Measurements from ENCODE around the gene KIF16B. TPM values are rescaled to one million over a fixed set of nuclear protein-coding genes. Genes with fewer than 3 reads are reported as not detected.

KIF16B gene
- total RNA-seq, 1 experiment from 2014 or later: 18.0 TPM

DNA sequence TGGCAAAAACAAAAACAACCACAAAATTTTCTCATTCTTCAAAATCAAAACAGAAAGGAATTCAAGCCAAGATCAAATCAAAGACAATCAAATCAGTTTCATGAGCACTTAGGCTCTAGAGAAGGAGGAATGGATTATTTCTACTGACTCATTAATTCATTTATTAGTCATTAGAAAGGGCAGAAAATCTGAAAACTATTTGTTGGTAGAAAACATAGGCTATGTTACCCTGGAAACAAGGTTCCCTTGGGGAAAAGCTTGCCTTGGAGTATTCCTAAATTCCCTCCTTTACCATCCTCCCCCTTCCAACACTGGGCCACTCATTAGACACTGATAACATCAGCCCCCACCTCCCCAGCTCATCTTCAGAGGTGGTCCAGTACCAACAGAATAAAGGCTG lies 17.5 kb downstream of the KIF16B start:
- DNase-seq (ENCODE audit: extremely low read depth, low read depth): no peak

GRCh38 chr20:16554766-16555543 lies 18.3 kb downstream of the KIF16B start:
- DNase-seq (ENCODE audit: extremely low read depth, low read depth): no peak

DNA sequence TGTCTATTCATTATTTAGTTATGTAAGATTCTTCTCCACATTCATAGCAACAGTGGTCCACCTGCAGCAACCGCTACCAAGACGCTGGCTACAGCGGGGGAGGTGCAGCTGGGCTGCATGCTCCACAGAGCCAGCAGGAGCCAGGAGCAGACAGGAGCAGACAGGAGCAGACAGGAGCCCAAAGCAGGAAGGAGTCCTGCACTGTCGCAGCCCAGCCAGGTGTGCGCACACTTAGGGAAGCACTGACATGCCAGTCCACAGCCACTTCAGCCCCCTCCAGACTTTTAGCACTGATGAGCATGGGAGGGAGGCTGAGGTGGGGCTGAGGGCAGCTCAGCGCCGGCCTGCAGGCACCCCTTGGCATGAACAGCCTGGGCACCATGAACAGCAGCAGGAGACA lies 19.6 kb downstream of the KIF16B start:
- DNase-seq (ENCODE audit: extremely low read depth, low read depth): no peak

DNA sequence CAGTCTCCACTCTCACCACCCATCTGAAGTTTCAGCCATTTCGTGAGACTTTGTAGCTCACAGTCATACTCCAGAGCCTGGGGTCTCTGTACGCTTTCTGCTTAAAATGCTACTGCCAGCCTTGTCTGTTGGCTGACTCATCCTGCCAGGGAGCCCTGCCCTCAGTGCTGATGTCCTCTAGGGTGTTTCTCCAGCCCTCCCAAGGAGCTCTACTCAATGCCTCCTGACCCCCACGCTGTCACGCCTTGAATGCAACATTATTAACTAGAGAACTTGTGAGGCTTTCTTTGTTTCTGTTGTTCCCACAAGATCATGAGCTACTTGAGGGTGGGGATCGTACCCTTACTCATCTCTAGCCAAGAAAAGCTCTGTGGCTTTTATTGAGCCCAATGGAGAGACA lies 20.1 kb downstream of the KIF16B start:
- no peak for DNase-seq (ENCODE audit: extremely low read depth, low read depth)

- no peak for DNase-seq (ENCODE audit: extremely low read depth, low read depth)
Measured at GRCh38 chr20:16552015-16552414, 21.2 kb downstream of the KIF16B start.

DNA sequence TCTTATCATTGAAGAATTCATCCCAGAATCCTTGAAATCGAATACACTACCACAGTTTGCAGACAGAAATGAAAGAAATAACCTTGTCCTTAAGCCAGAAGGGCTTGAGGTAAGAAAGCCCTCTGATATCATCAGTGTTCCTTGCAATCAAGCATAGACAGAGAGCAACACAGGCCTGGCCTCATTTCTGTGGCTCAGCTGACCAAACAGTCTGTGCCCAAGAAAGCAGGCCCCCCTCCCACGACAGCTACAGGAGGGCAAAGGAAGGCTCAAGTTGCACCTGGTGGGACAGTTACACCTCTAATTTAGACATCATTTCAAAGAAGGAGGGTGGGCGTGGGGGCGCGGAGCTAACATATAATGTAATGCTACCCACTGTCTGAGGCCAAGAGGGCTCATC lies 21.6 kb downstream of the KIF16B start:
- no peak for DNase-seq (ENCODE audit: extremely low read depth, low read depth)

DNA sequence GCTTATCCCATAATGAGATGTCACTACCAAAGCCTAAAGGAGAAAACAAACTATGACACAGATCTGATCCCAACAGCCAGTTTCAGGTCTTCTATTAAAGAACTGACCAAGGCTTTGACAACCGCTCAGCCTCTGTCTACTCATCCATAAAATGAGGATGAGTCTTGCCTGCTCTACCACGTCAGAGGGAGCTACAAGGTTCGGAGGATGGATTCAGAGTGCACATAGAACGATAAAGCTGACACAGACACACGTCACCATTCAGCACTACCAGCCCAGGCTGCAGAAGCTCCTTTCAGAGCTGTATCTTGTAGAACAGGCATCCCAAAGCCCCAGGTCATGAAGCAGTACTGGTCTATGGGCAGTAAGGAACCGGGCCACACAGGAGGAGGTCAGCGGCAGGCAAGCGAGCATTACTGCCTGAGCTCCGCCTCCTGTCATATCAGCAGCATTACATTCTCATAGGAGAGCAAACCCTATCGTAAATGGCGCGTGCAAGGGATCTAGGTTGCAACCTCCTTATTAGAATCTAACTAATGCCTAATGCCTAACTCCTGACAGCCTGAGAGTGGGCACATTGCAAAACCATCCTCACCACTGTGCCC lies 25.1 kb downstream of the KIF16B start:
- no peak for DNase-seq (ENCODE audit: extremely low read depth, low read depth)

GRCh38 chr20:16544949-16545348 lies 28.3 kb downstream of the KIF16B start:
- no peak for DNase-seq (ENCODE audit: extremely low read depth, low read depth)

DNA sequence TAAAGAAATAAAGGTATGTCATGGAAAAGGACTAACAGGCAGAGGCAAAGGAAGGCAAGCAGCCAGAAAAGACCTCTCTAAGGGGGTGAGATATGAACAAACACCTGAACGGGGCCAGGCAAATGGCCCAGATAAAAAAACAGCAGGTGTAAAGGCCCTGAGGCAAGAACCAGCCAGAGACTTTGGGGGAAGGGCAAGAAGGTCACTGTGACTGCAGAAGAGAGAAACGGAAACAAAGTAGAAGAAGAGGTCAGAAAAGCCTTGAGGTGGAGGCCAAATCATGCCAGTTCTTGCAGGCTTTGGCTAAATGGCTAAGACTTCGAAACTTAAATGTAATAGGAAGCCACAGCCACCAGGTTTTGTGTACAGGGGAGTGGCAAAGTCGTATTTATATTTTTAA lies 30.8 kb downstream of the KIF16B start:
- no peak for DNase-seq (ENCODE audit: extremely low read depth, low read depth)

DNA sequence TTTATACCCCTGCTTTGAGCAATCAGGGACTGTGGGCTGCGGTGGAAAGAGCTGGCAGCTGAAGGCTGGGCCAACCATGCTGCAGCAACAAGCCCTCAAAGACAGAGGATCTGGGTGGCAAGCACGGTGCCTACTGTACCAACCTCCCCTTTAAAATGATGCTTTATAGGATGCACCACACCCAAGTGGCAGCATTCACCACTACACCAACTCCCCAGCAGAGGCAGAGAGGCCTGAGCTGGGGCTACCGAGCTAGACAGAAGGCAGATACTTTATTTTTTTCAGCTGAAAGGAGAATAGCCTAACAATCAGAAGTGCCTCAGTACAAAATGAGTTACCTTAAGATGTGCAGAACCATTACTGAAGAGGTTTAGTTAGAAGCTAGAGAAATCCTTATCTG lies 31.4 kb downstream of the KIF16B start:
- DNase-seq (ENCODE audit: extremely low read depth, low read depth): no peak

DNA sequence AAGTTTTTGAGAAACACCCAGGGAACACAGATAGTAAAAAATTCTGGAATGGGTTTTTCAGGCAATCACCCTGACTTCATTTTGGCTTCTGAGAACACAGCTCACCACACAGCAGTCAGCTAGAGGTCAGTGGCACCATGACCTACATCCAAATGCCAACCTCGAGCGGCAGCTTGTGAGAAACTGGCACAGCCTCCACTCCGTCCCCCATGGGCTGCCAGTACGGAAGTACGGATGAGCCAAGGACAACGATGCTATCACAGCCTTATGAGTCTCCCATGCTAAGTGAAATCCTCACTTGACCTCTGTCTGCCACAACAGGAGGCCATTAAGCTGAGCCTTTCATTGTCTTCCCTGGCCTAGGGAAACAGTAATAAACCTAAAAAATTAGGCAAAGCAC lies 32.0 kb downstream of the KIF16B start:
- DNase-seq (ENCODE audit: extremely low read depth, low read depth): no peak

- no peak for DNase-seq (ENCODE audit: extremely low read depth, low read depth)
Measured at GRCh38 chr20:16539280-16540021, 33.8 kb downstream of the KIF16B start.

DNA sequence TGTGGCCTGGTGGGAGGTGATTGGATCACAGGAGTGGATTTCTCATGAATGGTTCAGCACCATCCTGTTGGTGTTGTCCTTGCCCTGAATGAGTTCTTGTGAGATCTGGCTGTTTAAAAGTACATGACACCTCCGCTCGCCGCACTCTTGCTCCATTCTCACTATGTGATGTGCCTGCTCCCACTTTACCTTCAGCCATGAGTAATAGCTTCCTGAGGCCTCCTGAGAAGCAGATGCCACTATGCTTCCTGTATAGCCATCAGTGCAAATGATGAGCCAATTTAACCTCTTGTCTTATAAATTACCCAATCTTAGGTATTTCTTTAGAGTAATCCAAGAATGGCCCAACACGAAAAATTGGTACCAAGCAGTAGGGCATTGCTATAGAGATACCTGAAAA lies 34.5 kb downstream of the KIF16B start:
- no peak for DNase-seq (ENCODE audit: extremely low read depth, low read depth)

GRCh38 chr20:16537918-16538317 lies 35.3 kb downstream of the KIF16B start:
- DNase-seq (ENCODE audit: extremely low read depth, low read depth): no peak

- no peak for DNase-seq (ENCODE audit: extremely low read depth, low read depth)
Measured at GRCh38 chr20:16537025-16537665, 36.1 kb downstream of the KIF16B start.

- no peak for DNase-seq (ENCODE audit: extremely low read depth, low read depth)
Measured at GRCh38 chr20:16535277-16535676, 38.0 kb downstream of the KIF16B start.

DNA sequence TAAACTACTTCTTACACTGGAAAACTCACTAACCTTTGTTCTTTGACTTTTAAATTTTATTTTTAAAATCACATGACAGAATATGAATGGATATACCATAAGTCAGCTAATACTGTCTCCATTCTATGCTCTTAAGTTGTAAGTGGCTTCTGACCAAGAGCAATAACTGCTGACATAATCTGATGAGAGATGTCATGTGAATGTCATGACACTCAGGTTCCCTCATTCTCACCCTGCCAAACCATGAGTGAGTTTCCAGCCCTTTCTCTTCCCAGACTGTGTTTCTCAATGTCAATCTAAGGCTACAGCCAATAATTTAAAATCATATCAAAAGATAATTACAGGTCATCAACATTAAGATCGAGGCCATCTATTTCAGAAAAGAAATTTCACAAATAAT lies 39.7 kb downstream of the KIF16B start:
- no peak for DNase-seq (ENCODE audit: extremely low read depth, low read depth)

DNA sequence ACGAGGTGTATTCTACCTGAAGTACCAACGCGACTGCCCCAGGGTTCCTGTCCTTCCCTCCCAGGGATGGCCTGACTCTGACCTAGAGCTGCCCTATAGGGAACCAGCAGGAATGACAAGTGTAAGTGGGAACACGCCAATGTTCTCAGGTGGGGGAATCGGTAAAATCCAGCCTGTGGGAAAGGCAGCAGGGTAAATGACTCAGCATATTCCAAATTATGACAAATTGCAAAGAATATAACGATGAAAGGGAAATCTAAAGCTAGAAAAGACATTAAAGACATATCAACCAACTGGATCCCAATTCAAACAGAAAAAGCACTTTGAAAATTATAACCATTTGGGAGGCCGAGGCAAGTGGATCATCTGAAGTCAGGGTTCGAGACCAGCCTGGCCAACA lies 41.8 kb downstream of the KIF16B start:
- no peak for DNase-seq (ENCODE audit: extremely low read depth, low read depth)

DNA sequence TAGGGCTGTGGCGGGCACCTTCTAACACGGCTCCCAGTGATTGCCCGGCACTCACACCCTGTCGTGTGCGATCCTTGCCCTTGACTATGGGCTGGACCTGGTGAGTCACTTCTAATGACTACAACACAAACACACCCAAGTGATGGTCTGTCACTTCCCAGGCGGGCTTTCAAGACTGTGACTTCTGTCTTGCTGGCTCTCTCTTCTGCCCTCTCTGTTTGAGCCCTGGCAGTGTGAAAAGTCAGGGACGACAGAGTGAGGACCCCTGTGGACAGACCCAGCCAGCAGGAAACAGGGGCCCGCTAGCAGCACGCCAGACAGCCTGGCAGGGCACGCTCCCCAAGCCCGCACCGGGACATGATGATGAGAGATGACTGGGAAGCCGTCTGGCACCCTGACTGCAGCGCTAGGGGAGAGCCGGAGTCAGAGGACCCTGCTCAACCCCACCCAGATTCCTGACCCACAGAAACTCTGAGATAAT lies 43.0 kb downstream of the KIF16B start:
- DNase-seq (ENCODE audit: extremely low read depth, low read depth): peak; percentile 80

GRCh38 chr20:16528078-16528477 lies 45.2 kb downstream of the KIF16B start:
- DNase-seq (ENCODE audit: extremely low read depth, low read depth): peak; percentile 83

DNA sequence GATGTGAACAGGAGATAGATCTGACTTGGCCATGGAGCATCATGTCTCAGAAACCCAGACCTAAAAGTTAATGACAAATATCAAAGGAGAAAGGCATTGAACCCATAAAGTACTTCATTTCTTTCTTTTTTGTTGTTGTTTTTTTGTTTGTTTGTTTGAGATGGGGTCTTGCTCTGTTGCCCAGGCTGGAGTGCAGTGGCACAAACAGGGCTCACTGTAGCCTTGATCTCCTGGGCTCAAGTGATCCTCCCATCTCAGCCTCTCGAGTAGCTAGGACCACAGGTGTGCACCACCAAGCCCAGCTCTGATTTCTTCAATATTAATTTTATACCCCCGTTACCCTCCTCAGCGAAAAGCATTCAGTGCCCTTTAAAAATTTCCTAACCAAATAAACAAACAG lies 45.8 kb downstream of the KIF16B start:
- no peak for DNase-seq (ENCODE audit: extremely low read depth, low read depth)

Data from NCI-H460 (cell line).